ENCODE results near the gene CARHSP1.

The CARHSP1 gene

GRCh38 chr16:8819411-8820034 is 49.3 kb downstream of the CARHSP1 start:
- TF ChIP-seq CTCF (conservative IDR thresholded peaks at IDR 0.05; ENCODE audit: control insufficient read depth, insufficient read depth, low read depth, low read length): no peak
- no peak for DNase-seq (ENCODE audit: low read depth)
- H3K4me3 ChIP-seq (ENCODE audit: control insufficient read depth, low read depth, low read length): no peak overlapping the region

- TF ChIP-seq CTCF (conservative IDR thresholded peaks at IDR 0.05; ENCODE audit: control insufficient read depth, insufficient read depth, low read depth, low read length): no peak
- no peak for DNase-seq (ENCODE audit: low read depth)
- no peak overlapping the region for H3K4me3 ChIP-seq (ENCODE audit: control insufficient read depth, low read depth, low read length)
Measured at GRCh38 chr16:8818504-8819270, 50.1 kb downstream of the CARHSP1 start.

- no peak for DNase-seq (ENCODE audit: low read depth)
- no peak overlapping the region for H3K4me3 ChIP-seq (ENCODE audit: control insufficient read depth, low read depth, low read length)
- no peak for TF ChIP-seq CTCF (conservative IDR thresholded peaks at IDR 0.05; ENCODE audit: control insufficient read depth, insufficient read depth, low read depth, low read length)
Measured at GRCh38 chr16:8816967-8817655, 51.7 kb downstream of the CARHSP1 start.

GRCh38 chr16:8814095-8814806 is 54.6 kb downstream of the CARHSP1 start:
- no peak for DNase-seq (ENCODE audit: low read depth)
- no peak overlapping the region for H3K4me3 ChIP-seq (ENCODE audit: control insufficient read depth, low read depth, low read length)
- TF ChIP-seq CTCF (conservative IDR thresholded peaks at IDR 0.05; ENCODE audit: control insufficient read depth, insufficient read depth, low read depth, low read length): no peak

GRCh38 chr16:8812162-8812843 is 56.5 kb downstream of the CARHSP1 start:
- no peak for TF ChIP-seq CTCF (conservative IDR thresholded peaks at IDR 0.05; ENCODE audit: control insufficient read depth, insufficient read depth, low read depth, low read length)
- H3K4me3 ChIP-seq (ENCODE audit: control insufficient read depth, low read depth, low read length): no peak overlapping the region
- DNase-seq (ENCODE audit: low read depth): no peak
